Endothelial cell of umbilical vein (primary cell): ENCODE measurements around the gene ADARB1. TPM values are rescaled to one million over a fixed set of nuclear protein-coding genes. Genes with fewer than 3 reads are reported as not detected.

ENCODE experiments used
- BruUV-seq: library from RNA; stranded (reverse); fragments of 400-500 nt; replicated peaks from 2 replicates; lab custom pipeline; 2021; lab: Mats Ljungman, UMichigan
- CTCF ChIA-PET: fragments of 300-600, 350-600 bp; sonication (Branson Sonifier 250); formaldehyde crosslinking; loops from one replicate; lab custom pipeline; 2021; ENCODE audit warnings: antibody characterized with exemption, inconsistent platforms; lab: Charles Lee
- POLR2A ChIA-PET: fragments of 300-600, 350-600 bp; sonication (Branson Sonifier 250); formaldehyde crosslinking; loops from one replicate; lab custom pipeline; 2021; ENCODE audit warnings: antibody characterized with exemption, inconsistent platforms; lab: Charles Lee
- DNase-seq: peaks from one replicate; pipeline ENCODE4 v3.0.0-alpha.2; 2011; ENCODE audit warnings: low read depth, low spot score
- FAIRE-seq: peaks from 2 replicates; lab custom pipeline; 2011; peaks lifted over from hg19 to GRCh38; lab: Jason Lieb, UNC
- H2AFZ ChIP-seq: 2 replicates; pipeline ENCODE4 v1.6.0; 2012; ENCODE audit warnings: low read depth, low read length, control low read depth, inconsistent platforms
- H3K27ac ChIP-seq: 2 replicates; pipeline ENCODE4 v1.5.1; 2011; ENCODE audit warnings: low read depth, mild to moderate bottlenecking, control low read depth, low read length, moderate library complexity; ENCODE audit not compliant: insufficient read depth
- H3K27me3 ChIP-seq, 2 experiments: 2 replicates each; pipeline versions ENCODE4 v1.6.0 to v1.6.1; 2011; ENCODE audit warnings: low read length in 2 of 2, mixed read lengths in 1 of 2; ENCODE audit not compliant: control insufficient read depth in 2 of 2, insufficient read depth in 2 of 2
- H3K36me3 ChIP-seq, 2 experiments: 2 replicates in 1 of 2; 3 replicates in 1 of 2; pipeline ENCODE4 v1.5.1; 2011; ENCODE audit warnings: low read length in 2 of 2, mild to moderate bottlenecking in 1 of 2, moderate library complexity in 1 of 2; ENCODE audit not compliant: control insufficient read depth in 2 of 2, insufficient read depth in 2 of 2; ENCODE audit errors: extremely low read depth in 1 of 2
- H3K4me1 ChIP-seq: 3 replicates; pipeline ENCODE4 v1.5.1; 2011; ENCODE audit warnings: mild to moderate bottlenecking, low read length; ENCODE audit not compliant: control insufficient read depth, insufficient read depth; ENCODE audit errors: extremely low read depth
- H3K4me2 ChIP-seq: 2 replicates; pipeline ENCODE4 v1.6.1; 2011; ENCODE audit warnings: low read length, control low read depth, mixed read lengths; ENCODE audit not compliant: insufficient read depth
- H3K4me3 ChIP-seq, 3 experiments: fragments of 200-600 bp in 1 of 3; sonication (generic), shearing (Covaris generic) in 1 of 3; replicated peaks in 1 of 3; 2 replicates each; pipeline ENCODE4 v1.5.1; 2011 to 2016; ENCODE audit warnings: control low read depth in 3 of 3, low read length in 3 of 3, mild to moderate bottlenecking in 2 of 3, inconsistent platforms in 1 of 3, low read depth in 1 of 3, moderate library complexity in 1 of 3; ENCODE audit not compliant: insufficient read depth in 1 of 3
- H3K79me2 ChIP-seq: 2 replicates; pipeline ENCODE4 v1.6.0; 2012; ENCODE audit warnings: low read length, inconsistent platforms; ENCODE audit not compliant: control insufficient read depth, insufficient read depth
- H3K9ac ChIP-seq: replicated peaks from 2 replicates; pipeline ENCODE3; 2011; ENCODE audit warnings: low read length, control low read depth; ENCODE audit not compliant: insufficient read depth; ENCODE audit errors: extremely low read depth
- H3K9me1 ChIP-seq: replicated peaks from 3 replicates; pipeline ENCODE4 v1.6.0; 2011; ENCODE audit warnings: mild to moderate bottlenecking, low read length; ENCODE audit not compliant: control insufficient read depth, insufficient read depth; ENCODE audit errors: extremely low read depth
- H3K9me3 ChIP-seq: replicated peaks from 2 replicates; pipeline ENCODE4 v1.5.1; 2012; ENCODE audit warnings: low read length, inconsistent platforms; ENCODE audit not compliant: control insufficient read depth, insufficient read depth
- H4K20me1 ChIP-seq: replicated peaks from 2 replicates; pipeline ENCODE3; 2011; ENCODE audit warnings: mild to moderate bottlenecking, low read length; ENCODE audit not compliant: control insufficient read depth, insufficient read depth; ENCODE audit errors: extremely low read depth
- EZH2 ChIP-seq: IDR thresholded peaks from 2 replicates; pipeline ENCODE4 v1.6.1; 2012; ENCODE audit warnings: borderline replicate concordance, low read depth, mild to moderate bottlenecking, moderate library complexity, low read length, inconsistent platforms; ENCODE audit not compliant: severe bottlenecking
- FOS ChIP-seq: IDR thresholded peaks from 2 replicates; pipeline ENCODE4 v1.6.1; 2011; ENCODE audit warnings: mild to moderate bottlenecking, low read length, moderate library complexity, borderline replicate concordance; ENCODE audit not compliant: insufficient read depth
- GATA2 ChIP-seq: IDR thresholded peaks from 2 replicates; pipeline ENCODE4 v1.7.0; 2011; ENCODE audit warnings: low read depth, mild to moderate bottlenecking, moderate library complexity, mixed read lengths, low read length; ENCODE audit not compliant: insufficient read length, insufficient read depth
- JUN ChIP-seq: IDR thresholded peaks from 2 replicates; pipeline ENCODE4 v1.6.1; 2011; ENCODE audit warnings: borderline replicate concordance, low read depth; ENCODE audit not compliant: insufficient read length, insufficient read depth
- MAX ChIP-seq: IDR thresholded peaks from 2 replicates; pipeline ENCODE4 v1.6.1; 2011; ENCODE audit not compliant: insufficient read depth, insufficient read length
- MYC ChIP-seq: IDR thresholded peaks from one replicate; pipeline ENCODE4 v1.6.1; 2011; ENCODE audit warnings: mild to moderate bottlenecking, low read depth, low read length
- POLR2A ChIP-seq: IDR thresholded peaks from 2 replicates; pipeline ENCODE4 v1.6.1; 2012; ENCODE audit warnings: low read depth, mild to moderate bottlenecking, control low read depth, low read length
- POLR2AphosphoS5 ChIP-seq: IDR thresholded peaks from 2 replicates; pipeline ENCODE4 v1.6.1; 2012; ENCODE audit warnings: low read depth, mild to moderate bottlenecking, control low read depth, low read length, moderate library complexity; ENCODE audit not compliant: insufficient read depth
- dilution Hi-C: fragments of 300-500 bp; cut with MboI; formaldehyde crosslinking; loops from one replicate; pipeline ENCODE4 v1.15.0; 2019; ENCODE audit warnings: low sequenced_read_pairs; ENCODE audit not compliant: extremely low pct_ligation_motif_present
- intact Hi-C: fragments of 100-400 bp; cut with micrococcal nuclease; formaldehyde crosslinking; loops from one replicate; pipeline ENCODE4 v1.10.0; 2022
- polyA plus RNA-seq, 4 experiments: library from polyadenylated mRNA; depleted of rRNA in 3 of 4; stranded (reverse) in 3 of 4; unstranded in 1 of 4; fragments of >200 nt; gene quantifications; 2 replicates each; pipeline versions ENCODE4 v1.2.1 to v1.2.3, GENCODE V29; 2011 to 2012; ENCODE audit warnings: missing spikeins in 1 of 4
- total RNA-seq: library from RNA; stranded (reverse); gene quantifications from 2 replicates; pipeline ENCODE4 v1.2.3, GENCODE V29; 2021
- TF ChIP-seq, protein P1 (sequence below), 2 donors: IDR thresholded peaks; 1 replicate in 1 of 2; 2 replicates in 1 of 2; pipeline ENCODE4 v1.5.1; 2011; ENCODE audit warnings: low read length in 2 of 2, mild to moderate bottlenecking in 2 of 2, moderate library complexity in 2 of 2, control low read depth in 1 of 2, inconsistent platforms in 1 of 2, low read depth in 1 of 2; ENCODE audit not compliant: insufficient read depth in 1 of 2; ENCODE audit errors: extremely low read depth in 1 of 2

The ADARB1 gene
- total and polyA plus RNA-seq, 2 donors (not counting 3 experiments of a cell fraction or from before 2014, with no cell fraction given): 32.5 to 54.3 TPM

DNA sequence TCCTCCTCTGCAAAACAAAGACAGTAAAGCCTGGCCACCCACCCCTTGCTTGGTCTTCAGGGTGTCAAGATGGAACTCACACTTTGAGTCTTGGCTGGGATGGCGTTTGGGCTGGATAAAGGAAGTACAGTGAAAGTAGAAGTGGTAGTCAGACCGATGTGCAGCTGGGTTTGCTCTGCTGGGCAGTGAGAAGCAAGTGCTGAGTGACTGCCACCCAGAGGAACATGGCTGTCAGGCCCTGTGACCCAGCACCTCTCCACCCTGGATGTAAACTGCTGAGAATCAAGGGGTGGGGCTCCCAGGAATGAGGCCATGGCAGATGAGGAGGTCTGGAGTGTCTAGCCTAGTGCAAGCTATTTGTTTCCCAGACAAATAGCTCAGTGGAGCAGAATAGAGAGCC is 162.1 kb downstream of the ADARB1 start:
- Histone ChIP-seq H4K20me1 (no peaks in the 10 kb centered on the region), H3K9me1 (no peaks in the 10 kb centered on the region), H3K79me2 (no peaks in the 10 kb centered on the region), H3K9me3 (no peaks in the 10 kb centered on the region), H3K36me3 (no peaks in the 10 kb centered on the region), H3K4me1 (no peaks in the 10 kb centered on the region), H3K4me2 (no peak overlapping the region), H3K27ac (no peak overlapping the region), H3K4me3 (no peak overlapping the region), H3K27me3 (peaks cover 8 to 26% of the 10 kb centered on the region in 2 experiments), H2AFZ (no peak overlapping the region), H3K9ac (no peak overlapping the region)
- no TSS peak for BruUV-seq
- FAIRE-seq: no peak
- CTCF ChIA-PET: no interaction called here
- POLR2A ChIA-PET: no interaction called here
- intact Hi-C loops (no loop called here), dilution Hi-C loops (no loop called here)
- DNase-seq: no peak
- TF ChIP-seq POLR2A: no peak

DNA sequence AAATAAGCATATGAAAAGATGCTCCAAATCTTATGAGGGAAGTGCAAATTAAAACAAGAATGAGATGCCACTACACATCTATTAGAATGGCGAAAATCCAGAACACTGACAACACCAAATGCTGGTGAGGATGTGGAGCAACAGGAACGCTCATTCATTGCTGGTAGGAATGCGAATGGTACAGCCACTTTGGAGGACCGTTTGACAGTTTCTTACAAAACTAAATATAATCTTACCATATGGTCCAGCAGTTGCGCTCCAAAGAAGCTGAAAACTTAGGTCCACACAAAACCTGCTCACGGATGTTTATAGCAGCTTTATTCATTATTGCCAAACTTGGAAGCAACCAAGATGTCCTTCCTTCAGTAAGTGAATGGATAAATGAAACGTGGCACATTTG is 163.0 kb downstream of the ADARB1 start:
- BruUV-seq: no TSS peak
- H3K27ac ChIP-seq: no peak overlapping the region

More for the DNA sequence above, 163.0 kb downstream of the ADARB1 start:
- intact Hi-C loops (no loop called here), dilution Hi-C loops (no loop called here)
- TF ChIP-seq POLR2AphosphoS5 (no peak), MAX (no peak), FOS (no peak), MYC (no peak), POLR2A (no peak), JUN (no peak), EZH2 (no peak), GATA2 (no peak)
- TF ChIP-seq, protein P1, sequence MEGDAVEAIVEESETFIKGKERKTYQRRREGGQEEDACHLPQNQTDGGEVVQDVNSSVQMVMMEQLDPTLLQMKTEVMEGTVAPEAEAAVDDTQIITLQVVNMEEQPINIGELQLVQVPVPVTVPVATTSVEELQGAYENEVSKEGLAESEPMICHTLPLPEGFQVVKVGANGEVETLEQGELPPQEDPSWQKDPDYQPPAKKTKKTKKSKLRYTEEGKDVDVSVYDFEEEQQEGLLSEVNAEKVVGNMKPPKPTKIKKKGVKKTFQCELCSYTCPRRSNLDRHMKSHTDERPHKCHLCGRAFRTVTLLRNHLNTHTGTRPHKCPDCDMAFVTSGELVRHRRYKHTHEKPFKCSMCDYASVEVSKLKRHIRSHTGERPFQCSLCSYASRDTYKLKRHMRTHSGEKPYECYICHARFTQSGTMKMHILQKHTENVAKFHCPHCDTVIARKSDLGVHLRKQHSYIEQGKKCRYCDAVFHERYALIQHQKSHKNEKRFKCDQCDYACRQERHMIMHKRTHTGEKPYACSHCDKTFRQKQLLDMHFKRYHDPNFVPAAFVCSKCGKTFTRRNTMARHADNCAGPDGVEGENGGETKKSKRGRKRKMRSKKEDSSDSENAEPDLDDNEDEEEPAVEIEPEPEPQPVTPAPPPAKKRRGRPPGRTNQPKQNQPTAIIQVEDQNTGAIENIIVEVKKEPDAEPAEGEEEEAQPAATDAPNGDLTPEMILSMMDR (IDR thresholded peaks at IDR 0.05; ENCODE audit: extremely low read depth in 1 of 2, insufficient read depth in 1 of 2, low read depth in 1 of 2, low read length in 2 of 2): no peak
- H3K9me1 ChIP-seq: no peaks in the 10 kb centered on the region
- H2AFZ ChIP-seq: no peak overlapping the region
- H3K9ac ChIP-seq: no peak overlapping the region
- CTCF ChIA-PET: no interaction called here
- POLR2A ChIA-PET: no interaction called here
- H3K4me3 ChIP-seq: no peak overlapping the region
- peaks cover 5 to 26% of the 10 kb centered on the region in 2 experiments for H3K27me3 ChIP-seq
- no peak overlapping the region for H3K4me2 ChIP-seq
- no peaks in the 10 kb centered on the region for H4K20me1 ChIP-seq
- DNase-seq (no peak), FAIRE-seq (no peak)
- H3K79me2 ChIP-seq: no peaks in the 10 kb centered on the region
- no peaks in the 10 kb centered on the region for H3K9me3 ChIP-seq
- no peaks in the 10 kb centered on the region for H3K4me1 ChIP-seq
- H3K36me3 ChIP-seq: no peaks in the 10 kb centered on the region
